Fibroblast of upper back skin (primary cell): ENCODE data around the gene LRRC47.
A peak's percentile ranks its signal among the peaks of the same experiment; 100 is the strongest.

Source experiments
- DNase-seq: peaks from one replicate; pipeline ENCODE4 v3.0.0-alpha.2; 2013

LRRC47 gene

GRCh38 chr1:3796215-3797061 is at the start of gene LRRC47:
Gene LRRC47, minus strand, starts transcription at chr1:3796498. Its CDS starts 22 bp downstream, at chr1:3796476.
- DNase-seq = peak; percentile 88

- no peak for DNase-seq
Observed at GRCh38 chr1:3842912-3843311, 46.6 kb upstream of the LRRC47 start.

GRCh38 chr1:3841491-3841890 is 45.2 kb upstream of the LRRC47 start:
- no peak for DNase-seq

GRCh38 chr1:3838788-3839187 is 42.5 kb upstream of the LRRC47 start:
- no peak for DNase-seq

- no peak for DNase-seq
Observed at GRCh38 chr1:3837685-3838084, 41.4 kb upstream of the LRRC47 start.

GRCh38 chr1:3837200-3837599 is 40.9 kb upstream of the LRRC47 start:
- no peak for DNase-seq

- no peak for DNase-seq
Observed at GRCh38 chr1:3836421-3836820, 40.1 kb upstream of the LRRC47 start.

- no peak for DNase-seq
Observed at GRCh38 chr1:3834701-3835100, 38.4 kb upstream of the LRRC47 start.

- no peak for DNase-seq
Observed at GRCh38 chr1:3831689-3832088, 35.4 kb upstream of the LRRC47 start.

- DNase-seq = no peak
Observed at GRCh38 chr1:3828391-3828790, 32.1 kb upstream of the LRRC47 start.

- DNase-seq = no peak
Observed at GRCh38 chr1:3827813-3828307, 31.6 kb upstream of the LRRC47 start.

GRCh38 chr1:3825356-3825755 is 29.1 kb upstream of the LRRC47 start:
- no peak for DNase-seq

GRCh38 chr1:3824650-3825049 is 28.4 kb upstream of the LRRC47 start:
- no peak for DNase-seq

GRCh38 chr1:3822421-3822820 is 26.1 kb upstream of the LRRC47 start:
- DNase-seq = no peak

GRCh38 chr1:3821908-3822307 is 25.6 kb upstream of the LRRC47 start:
- no peak for DNase-seq

- no peak for DNase-seq
Observed at GRCh38 chr1:3821447-3821846, 25.1 kb upstream of the LRRC47 start.

GRCh38 chr1:3821004-3821403 is 24.7 kb upstream of the LRRC47 start:
- DNase-seq = no peak

- DNase-seq = no peak
Observed at GRCh38 chr1:3820316-3820715, 24.0 kb upstream of the LRRC47 start.

- no peak for DNase-seq
Observed at GRCh38 chr1:3819771-3820200, 23.5 kb upstream of the LRRC47 start.

- DNase-seq = no peak
Observed at GRCh38 chr1:3817821-3818597, 21.7 kb upstream of the LRRC47 start.

GRCh38 chr1:3817138-3817740 is 20.9 kb upstream of the LRRC47 start:
- DNase-seq = no peak

- DNase-seq = no peak
Observed at GRCh38 chr1:3816331-3817137, 20.2 kb upstream of the LRRC47 start.
